SK-N-SH (cell line): ENCODE data around the gene RGS10. TPM values are rescaled to one million over a fixed set of nuclear protein-coding genes. Genes with fewer than 3 reads are reported as not detected.

ENCODE experiments used
- CTCF ChIA-PET: fragments of 300-600, 350-600 bp; formaldehyde crosslinking; extraction: SDS; loops from one replicate; lab custom pipeline; 2021; lab: Yijun Ruan, JAX
- POLR2A ChIA-PET: fragments of 350-600 bp; sonication (Branson Sonifier 250); formaldehyde crosslinking; extraction: SDS; loops from one replicate; lab custom pipeline; 2020; ENCODE audit warnings: antibody characterized with exemption, inconsistent platforms; lab: Yijun Ruan, JAX
- DNase-seq: peaks from one replicate; pipeline ENCODE4 v3.0.0; 2012
- H2AFZ ChIP-seq: fragments of 200-600 bp; sonication (generic); 2 replicates; pipeline ENCODE4 v1.8.1; 2016; ENCODE audit warnings: antibody characterized with exemption, mild to moderate bottlenecking, low read depth
- H3F3A ChIP-seq: fragments of 200-600 bp; sonication (generic); replicated peaks from 2 replicates; pipeline ENCODE3; 2016; ENCODE audit warnings: antibody characterized with exemption, mild to moderate bottlenecking; ENCODE audit not compliant: insufficient read depth
- H3K27ac ChIP-seq, 2 experiments: fragments of 200-500 bp in 1 of 2; fragments of 200-600 bp in 1 of 2; sonication (Bioruptor generic) in 1 of 2; sonication (generic), shearing (Covaris generic) in 1 of 2; 2 replicates each; pipeline versions ENCODE4 v1.5.1 to v1.6.1; 2014 to 2016; ENCODE audit warnings: low read depth in 2 of 2, inconsistent platforms in 1 of 2, low read length in 1 of 2, mild to moderate bottlenecking in 1 of 2, mixed read lengths in 1 of 2
- H3K27me3 ChIP-seq: fragments of 200-600 bp; sonication (generic), shearing (Covaris generic); 2 replicates; pipeline ENCODE4 v1.6.1; 2016; ENCODE audit warnings: mixed run types; ENCODE audit not compliant: insufficient read depth
- H3K36me3 ChIP-seq, 2 experiments: fragments of 200-500 bp in 1 of 2; fragments of 200-600 bp in 1 of 2; sonication (Bioruptor generic) in 1 of 2; sonication (generic) in 1 of 2; replicated peaks in 1 of 2; 2 replicates each; pipeline versions ENCODE3 to v1.5.1; 2014 to 2016; ENCODE audit warnings: low read length in 1 of 2, mild to moderate bottlenecking in 1 of 2; ENCODE audit not compliant: insufficient read depth in 2 of 2, control insufficient read depth in 1 of 2
- H3K4me1 ChIP-seq, 2 experiments: fragments of 200-500 bp in 1 of 2; fragments of 200-600 bp in 1 of 2; sonication (Bioruptor generic) in 1 of 2; sonication (generic), shearing (Covaris generic) in 1 of 2; 2 replicates each; pipeline versions ENCODE4 v1.5.1 to v1.6.1; 2014 to 2016; ENCODE audit warnings: low read depth in 1 of 2, low read length in 1 of 2, mixed run types in 1 of 2; ENCODE audit not compliant: insufficient read depth in 2 of 2, control insufficient read depth in 1 of 2
- H3K4me2 ChIP-seq: fragments of 200-600 bp; sonication (generic), shearing (Covaris generic); 2 replicates; pipeline ENCODE4 v1.6.1; 2017; ENCODE audit warnings: mixed run types
- H3K4me3 ChIP-seq, 2 experiments: fragments of 200-500 bp in 1 of 2; fragments of 200-600 bp in 1 of 2; sonication (Bioruptor generic) in 1 of 2; sonication (generic), shearing (Covaris generic) in 1 of 2; 2 replicates each; pipeline versions ENCODE4 v1.5.1 to v1.8.1; 2014 to 2016; ENCODE audit warnings: low read depth in 2 of 2, inconsistent platforms in 1 of 2, low read length in 1 of 2, mild to moderate bottlenecking in 1 of 2, mixed read lengths in 1 of 2, moderate library complexity in 1 of 2
- H3K79me2 ChIP-seq: fragments of 200-600 bp; sonication (generic); 2 replicates; pipeline ENCODE4 v1.8.1; 2017; ENCODE audit warnings: mild to moderate bottlenecking; ENCODE audit not compliant: insufficient read depth
- H3K9ac ChIP-seq: fragments of 200-600 bp; sonication (generic); 2 replicates; pipeline ENCODE4 v1.6.1; 2017; ENCODE audit warnings: mixed run types
- H3K9me2 ChIP-seq: fragments of 200-600 bp; sonication (generic); 2 replicates; pipeline ENCODE4 v1.6.1; 2017; ENCODE audit warnings: mixed run types
- H3K9me3 ChIP-seq: fragments of 200-600 bp; sonication (generic); 2 replicates; pipeline ENCODE4 v1.6.1; 2017; ENCODE audit warnings: mixed run types, mild to moderate bottlenecking, moderate library complexity
- H4K20me1 ChIP-seq: fragments of 200-600 bp; sonication (generic); 2 replicates; pipeline ENCODE4 v1.6.1; 2017; ENCODE audit warnings: mild to moderate bottlenecking, mixed run types; ENCODE audit not compliant: insufficient read depth
- CHD2 ChIP-seq: fragments of 150-350 bp; IDR thresholded peaks from 2 replicates; pipeline ENCODE4 v1.6.1; 2018; ENCODE audit warnings: low read length; ENCODE audit not compliant: partially characterized antibody
- ELF1 ChIP-seq: IDR thresholded peaks from 2 replicates; pipeline ENCODE4 v1.4.0; 2012
- EZH2phosphoT487 ChIP-seq: fragments of 200-600 bp; sonication (generic); IDR thresholded peaks from 2 replicates; pipeline ENCODE4 v1.6.1; 2017; ENCODE audit warnings: low read depth, mixed run types, mild to moderate bottlenecking, antibody characterized with exemption, moderate library complexity, borderline replicate concordance
- FOXJ3 ChIP-seq: sonication (generic); formaldehyde crosslinking; IDR thresholded peaks from 2 replicates; pipeline ENCODE4 v1.5.1; 2020; ENCODE audit warnings: mild to moderate bottlenecking, missing genetic modification reagents
- GABPA ChIP-seq: IDR thresholded peaks from 2 replicates; pipeline ENCODE4 v1.4.0; 2012; ENCODE audit warnings: low read depth, mild to moderate bottlenecking
- JUND ChIP-seq: IDR thresholded peaks from 2 replicates; pipeline ENCODE4 v1.4.0; 2012
- MAX ChIP-seq: IDR thresholded peaks from 2 replicates; pipeline ENCODE4 v1.4.0; 2012; ENCODE audit warnings: low read depth
- MEF2A ChIP-seq: IDR thresholded peaks from 2 replicates; pipeline ENCODE4 v1.4.0; 2012; ENCODE audit warnings: low read depth, borderline replicate concordance
- NFIC ChIP-seq: IDR thresholded peaks from 2 replicates; pipeline ENCODE4 v1.4.0; 2012; ENCODE audit warnings: borderline replicate concordance
- NRF1 ChIP-seq: IDR thresholded peaks from 2 replicates; pipeline ENCODE4 v1.6.1; 2012; ENCODE audit warnings: low read depth, mild to moderate bottlenecking, low read length
- PBX3 ChIP-seq: IDR thresholded peaks from 2 replicates; pipeline ENCODE4; 2012
- POLR2AphosphoS5 ChIP-seq: IDR thresholded peaks from 2 replicates; pipeline ENCODE4 v1.6.1; 2012; ENCODE audit warnings: low read depth, low read length
- RCOR1 ChIP-seq: fragments of 150-350 bp; IDR thresholded peaks from 2 replicates; pipeline ENCODE4 v1.6.1; 2017; ENCODE audit warnings: antibody characterized with exemption, low read length
- SIN3A ChIP-seq: IDR thresholded peaks from 2 replicates; pipeline ENCODE4 v1.6.1; 2012; ENCODE audit warnings: low read depth, mild to moderate bottlenecking, low read length, moderate library complexity, borderline replicate concordance
- USF2 ChIP-seq: fragments of 150-350 bp; IDR thresholded peaks from 2 replicates; pipeline ENCODE4 v1.6.1; 2017; ENCODE audit warnings: antibody characterized with exemption, low read length, low read depth, borderline replicate concordance
- YY1 ChIP-seq: IDR thresholded peaks from 2 replicates; pipeline ENCODE4 v1.4.0; 2012; ENCODE audit warnings: low read depth, mild to moderate bottlenecking
- WGBS: methylation state at CpG from one replicate; pipeline ENCODE4 v1.1.6; 2017; ENCODE audit warnings: low lambda C conversion rate; 5-methylcytosine and 5-hydroxymethylcytosine counted together
- polyA plus RNA-seq, 3 experiments: library from polyadenylated mRNA; depleted of rRNA; stranded (reverse); fragments of >200 nt; gene quantifications; 2 replicates each; pipeline ENCODE4 v1.2.3, GENCODE V29; 2012
- TF ChIP-seq, protein P1 (sequence below): IDR thresholded peaks from 2 replicates; pipeline ENCODE4 v1.4.0; 2012; ENCODE audit warnings: low read depth, borderline replicate concordance
- TF ChIP-seq, protein P2 (sequence below): IDR thresholded peaks from 2 replicates; pipeline ENCODE4 v1.4.0; 2012; ENCODE audit warnings: low read depth, borderline replicate concordance
- TF ChIP-seq, protein P3 (sequence below): fragments of 200-600 bp; sonication (generic); IDR thresholded peaks from 2 replicates; pipeline ENCODE4 v1.6.1; 2017; ENCODE audit warnings: antibody characterized with exemption, mild to moderate bottlenecking, moderate library complexity
- TF ChIP-seq, protein P4 (sequence below): IDR thresholded peaks from 2 replicates; pipeline ENCODE4 v1.6.1; 2012; ENCODE audit warnings: mild to moderate bottlenecking, low read depth, low read length, moderate library complexity

RGS10 gene
- polyA plus RNA-seq, 1 of the 3 experiments (the other 2 are of a cell fraction) = 44.6 TPM

DNA sequence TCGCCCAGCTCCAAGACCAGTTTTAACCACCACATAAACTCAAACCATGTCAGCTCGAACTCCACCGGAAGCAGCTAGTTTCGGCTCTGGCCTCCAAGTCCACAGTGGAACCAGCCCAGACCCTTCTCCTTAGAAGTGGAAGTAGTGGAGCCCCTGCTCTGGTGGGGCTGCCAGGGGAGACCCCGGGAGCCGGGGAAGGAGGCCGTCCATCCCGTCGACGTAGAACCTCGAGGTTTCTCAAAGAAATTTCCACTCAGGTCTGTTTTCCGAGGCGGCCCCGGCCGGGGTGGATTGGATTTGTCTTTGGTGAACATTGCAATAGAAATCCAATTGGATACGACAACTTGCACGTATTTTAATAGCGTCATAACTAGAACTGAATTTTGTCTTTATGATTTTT is 87.5 kb downstream of the RGS10 start (continued):
- TF ChIP-seq, protein P1, sequence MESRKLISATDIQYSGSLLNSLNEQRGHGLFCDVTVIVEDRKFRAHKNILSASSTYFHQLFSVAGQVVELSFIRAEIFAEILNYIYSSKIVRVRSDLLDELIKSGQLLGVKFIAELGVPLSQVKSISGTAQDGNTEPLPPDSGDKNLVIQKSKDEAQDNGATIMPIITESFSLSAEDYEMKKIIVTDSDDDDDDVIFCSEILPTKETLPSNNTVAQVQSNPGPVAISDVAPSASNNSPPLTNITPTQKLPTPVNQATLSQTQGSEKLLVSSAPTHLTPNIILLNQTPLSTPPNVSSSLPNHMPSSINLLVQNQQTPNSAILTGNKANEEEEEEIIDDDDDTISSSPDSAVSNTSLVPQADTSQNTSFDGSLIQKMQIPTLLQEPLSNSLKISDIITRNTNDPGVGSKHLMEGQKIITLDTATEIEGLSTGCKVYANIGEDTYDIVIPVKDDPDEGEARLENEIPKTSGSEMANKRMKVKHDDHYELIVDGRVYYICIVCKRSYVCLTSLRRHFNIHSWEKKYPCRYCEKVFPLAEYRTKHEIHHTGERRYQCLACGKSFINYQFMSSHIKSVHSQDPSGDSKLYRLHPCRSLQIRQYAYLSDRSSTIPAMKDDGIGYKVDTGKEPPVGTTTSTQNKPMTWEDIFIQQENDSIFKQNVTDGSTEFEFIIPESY = no peak
- TF ChIP-seq, all 33 proteins: peak for 0

DNA sequence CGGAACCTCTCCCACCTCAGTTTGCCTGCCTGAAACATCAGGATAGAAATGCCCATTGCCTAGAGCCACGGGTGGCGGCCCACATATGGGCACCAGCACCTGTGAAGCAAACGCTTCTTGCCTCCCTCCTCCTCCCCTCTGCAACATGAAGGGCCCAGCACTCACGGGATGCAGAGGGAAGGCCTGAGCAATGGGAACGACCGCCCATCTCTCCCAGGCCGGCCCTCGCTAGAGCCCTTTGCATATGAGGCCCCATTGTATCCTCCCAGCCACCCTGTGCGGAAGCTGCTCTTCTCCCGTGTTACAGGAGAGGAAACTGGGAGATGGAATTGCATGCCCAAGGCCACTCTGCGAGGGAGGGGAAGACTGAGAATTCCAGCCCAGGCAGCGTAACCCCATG is 88.2 kb downstream of the RGS10 start:
- Histone ChIP-seq H3K79me2 (no peaks in the 10 kb centered on the region), H3K4me1 (peaks cover 0 to 10% of the 10 kb centered on the region in 2 experiments; a peak in 1 of 4 replicates), H3K9ac (no peak overlapping the region), H2AFZ (no peak overlapping the region), H4K20me1 (no peaks in the 10 kb centered on the region), H3K4me2 (no peak overlapping the region), H3K36me3 (peaks cover 0 to 4% of the 10 kb centered on the region in 2 experiments), H3K9me2 (no peaks in the 10 kb centered on the region), H3K4me3 (no peak overlapping the region), H3K9me3 (no peaks in the 10 kb centered on the region), H3K27me3 (no peaks in the 10 kb centered on the region), H3K27ac (no peak overlapping the region), H3F3A (no peaks in the 10 kb centered on the region)
- TF ChIP-seq NRF1 = no peak
- TF ChIP-seq GABPA = no peak
- TF ChIP-seq JUND = no peak
- TF ChIP-seq, protein P2, sequence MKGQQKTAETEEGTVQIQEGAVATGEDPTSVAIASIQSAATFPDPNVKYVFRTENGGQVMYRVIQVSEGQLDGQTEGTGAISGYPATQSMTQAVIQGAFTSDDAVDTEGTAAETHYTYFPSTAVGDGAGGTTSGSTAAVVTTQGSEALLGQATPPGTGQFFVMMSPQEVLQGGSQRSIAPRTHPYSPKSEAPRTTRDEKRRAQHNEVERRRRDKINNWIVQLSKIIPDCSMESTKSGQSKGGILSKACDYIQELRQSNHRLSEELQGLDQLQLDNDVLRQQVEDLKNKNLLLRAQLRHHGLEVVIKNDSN = no peak
- TF ChIP-seq CHD2 = no peak
- TF ChIP-seq MEF2A = no peak
- TF ChIP-seq ELF1 = no peak
- TF ChIP-seq POLR2AphosphoS5 = no peak
- no peak for TF ChIP-seq USF2
- no peak for TF ChIP-seq YY1
- no peak for TF ChIP-seq RCOR1
- no peak for TF ChIP-seq NFIC
- TF ChIP-seq PBX3 = no peak
- no peak for TF ChIP-seq FOXJ3 (CRISPR knock-in tag)
- TF ChIP-seq, protein P3, sequence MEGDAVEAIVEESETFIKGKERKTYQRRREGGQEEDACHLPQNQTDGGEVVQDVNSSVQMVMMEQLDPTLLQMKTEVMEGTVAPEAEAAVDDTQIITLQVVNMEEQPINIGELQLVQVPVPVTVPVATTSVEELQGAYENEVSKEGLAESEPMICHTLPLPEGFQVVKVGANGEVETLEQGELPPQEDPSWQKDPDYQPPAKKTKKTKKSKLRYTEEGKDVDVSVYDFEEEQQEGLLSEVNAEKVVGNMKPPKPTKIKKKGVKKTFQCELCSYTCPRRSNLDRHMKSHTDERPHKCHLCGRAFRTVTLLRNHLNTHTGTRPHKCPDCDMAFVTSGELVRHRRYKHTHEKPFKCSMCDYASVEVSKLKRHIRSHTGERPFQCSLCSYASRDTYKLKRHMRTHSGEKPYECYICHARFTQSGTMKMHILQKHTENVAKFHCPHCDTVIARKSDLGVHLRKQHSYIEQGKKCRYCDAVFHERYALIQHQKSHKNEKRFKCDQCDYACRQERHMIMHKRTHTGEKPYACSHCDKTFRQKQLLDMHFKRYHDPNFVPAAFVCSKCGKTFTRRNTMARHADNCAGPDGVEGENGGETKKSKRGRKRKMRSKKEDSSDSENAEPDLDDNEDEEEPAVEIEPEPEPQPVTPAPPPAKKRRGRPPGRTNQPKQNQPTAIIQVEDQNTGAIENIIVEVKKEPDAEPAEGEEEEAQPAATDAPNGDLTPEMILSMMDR = no peak
- TF ChIP-seq SIN3A = no peak
- no peak for TF ChIP-seq EZH2phosphoT487
- TF ChIP-seq, protein P4, sequence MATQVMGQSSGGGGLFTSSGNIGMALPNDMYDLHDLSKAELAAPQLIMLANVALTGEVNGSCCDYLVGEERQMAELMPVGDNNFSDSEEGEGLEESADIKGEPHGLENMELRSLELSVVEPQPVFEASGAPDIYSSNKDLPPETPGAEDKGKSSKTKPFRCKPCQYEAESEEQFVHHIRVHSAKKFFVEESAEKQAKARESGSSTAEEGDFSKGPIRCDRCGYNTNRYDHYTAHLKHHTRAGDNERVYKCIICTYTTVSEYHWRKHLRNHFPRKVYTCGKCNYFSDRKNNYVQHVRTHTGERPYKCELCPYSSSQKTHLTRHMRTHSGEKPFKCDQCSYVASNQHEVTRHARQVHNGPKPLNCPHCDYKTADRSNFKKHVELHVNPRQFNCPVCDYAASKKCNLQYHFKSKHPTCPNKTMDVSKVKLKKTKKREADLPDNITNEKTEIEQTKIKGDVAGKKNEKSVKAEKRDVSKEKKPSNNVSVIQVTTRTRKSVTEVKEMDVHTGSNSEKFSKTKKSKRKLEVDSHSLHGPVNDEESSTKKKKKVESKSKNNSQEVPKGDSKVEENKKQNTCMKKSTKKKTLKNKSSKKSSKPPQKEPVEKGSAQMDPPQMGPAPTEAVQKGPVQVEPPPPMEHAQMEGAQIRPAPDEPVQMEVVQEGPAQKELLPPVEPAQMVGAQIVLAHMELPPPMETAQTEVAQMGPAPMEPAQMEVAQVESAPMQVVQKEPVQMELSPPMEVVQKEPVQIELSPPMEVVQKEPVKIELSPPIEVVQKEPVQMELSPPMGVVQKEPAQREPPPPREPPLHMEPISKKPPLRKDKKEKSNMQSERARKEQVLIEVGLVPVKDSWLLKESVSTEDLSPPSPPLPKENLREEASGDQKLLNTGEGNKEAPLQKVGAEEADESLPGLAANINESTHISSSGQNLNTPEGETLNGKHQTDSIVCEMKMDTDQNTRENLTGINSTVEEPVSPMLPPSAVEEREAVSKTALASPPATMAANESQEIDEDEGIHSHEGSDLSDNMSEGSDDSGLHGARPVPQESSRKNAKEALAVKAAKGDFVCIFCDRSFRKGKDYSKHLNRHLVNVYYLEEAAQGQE = no peak
- TF ChIP-seq MAX = no peak
- DNase-seq = no peak
- 90% methylated on average over 8 of the region's 13 CpGs for WGBS
- POLR2A ChIA-PET = no interaction called here
- CTCF ChIA-PET = interaction anchor here (1.0 to 19.8 kb wide), 4 partner anchors 9 to 250 kb away, joined by 4 to 505 read pairs (median 6); partner anchors contain the start of gene GRK5
